Colonic mucosa (tissue), 4 donors: ENCODE data around the gene ZDHHC3. TPM values are rescaled to one million over a fixed set of nuclear protein-coding genes. Genes with fewer than 3 reads are reported as not detected.

Experiments
- DNase-seq: peaks from one replicate; pipeline ENCODE4 v3.0.0-alpha.2; 2020
- H3K27ac ChIP-seq: fragments of 200-600 bp; one replicate; pipeline ENCODE4 v1.8.0; 2021
- H3K27me3 ChIP-seq: fragments of 200-600 bp; one replicate; pipeline ENCODE4 v1.8.0; 2021
- H3K36me3 ChIP-seq: fragments of 200-600 bp; one replicate; pipeline ENCODE4 v1.8.0; 2021
- H3K4me1 ChIP-seq: fragments of 200-600 bp; one replicate; pipeline ENCODE4 v1.8.0; 2021; ENCODE audit warnings: mild to moderate bottlenecking
- H3K4me3 ChIP-seq: fragments of 200-600 bp; one replicate; pipeline ENCODE4 v1.8.0; 2021
- H3K9ac ChIP-seq, 2 donors: one replicate each; pipeline ENCODE4 v1.7.0; 2013; ENCODE audit warnings: control low read depth in 2 of 2, low read depth in 2 of 2, low read length in 2 of 2
- H3K9me3 ChIP-seq: fragments of 200-600 bp; one replicate; pipeline ENCODE4 v1.8.0; 2021
- intact Hi-C: fragments of 100-400 bp; cut with DNase I; formaldehyde crosslinking; loops from one replicate; pipeline ENCODE4 v1.14.1; 2022
- total RNA-seq, 2 donors: library from RNA; stranded (reverse); fragmentation: NEBNext Ultra II Directional in 1 of 2; extraction: Animal tissue kit (Norgen Biotek cat#: 25700) in 1 of 2; gene quantifications; one replicate each; pipeline ENCODE4 v1.2.1, GENCODE V29; 2021
- TF ChIP-seq, protein P1 (sequence below): fragments of 200-600 bp; IDR thresholded peaks from one replicate; pipeline ENCODE4 v1.8.0; 2022; ENCODE audit warnings: antibody characterized with exemption, mild to moderate bottlenecking
- donor health status: healthy.
- donor health status: DM: no; HTN: no; CAD: no.
- donor health status: DM: no; HTN: no; CAD: no.

The ZDHHC3 gene
- total RNA-seq, 2 donors from 2014 or later, result 152 to 162 TPM

DNA sequence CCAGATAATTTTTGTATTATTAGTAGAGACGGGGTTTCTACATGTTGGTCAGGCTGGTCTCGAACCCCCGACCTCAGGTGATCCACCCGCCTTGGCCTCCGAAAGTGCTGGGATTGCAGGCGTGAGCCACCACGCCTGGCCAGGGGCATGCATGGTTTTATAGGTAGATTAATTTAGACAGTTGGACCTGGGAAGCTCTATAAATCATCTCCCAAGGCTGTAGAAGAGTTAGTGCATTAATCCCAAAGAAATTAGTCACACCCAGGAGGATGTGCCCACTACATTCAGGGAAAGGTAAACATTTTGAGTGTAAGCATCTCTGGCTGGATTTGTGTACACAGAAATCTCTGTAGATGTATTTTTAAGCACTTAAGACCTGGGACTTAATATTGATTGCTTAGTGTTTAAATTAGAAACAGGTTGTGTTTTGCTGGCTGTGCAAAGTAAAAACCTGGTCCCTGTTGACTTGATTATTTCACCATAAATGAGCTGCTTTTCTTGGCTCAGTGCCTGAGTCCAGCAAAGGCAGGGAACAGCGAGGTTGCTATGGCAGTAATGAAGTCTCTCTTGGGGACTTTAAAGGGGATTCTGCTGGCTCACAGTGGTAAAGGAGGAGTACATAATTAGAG, 19.3 kb upstream of the ZDHHC3 start:
- TF ChIP-seq, protein P1, sequence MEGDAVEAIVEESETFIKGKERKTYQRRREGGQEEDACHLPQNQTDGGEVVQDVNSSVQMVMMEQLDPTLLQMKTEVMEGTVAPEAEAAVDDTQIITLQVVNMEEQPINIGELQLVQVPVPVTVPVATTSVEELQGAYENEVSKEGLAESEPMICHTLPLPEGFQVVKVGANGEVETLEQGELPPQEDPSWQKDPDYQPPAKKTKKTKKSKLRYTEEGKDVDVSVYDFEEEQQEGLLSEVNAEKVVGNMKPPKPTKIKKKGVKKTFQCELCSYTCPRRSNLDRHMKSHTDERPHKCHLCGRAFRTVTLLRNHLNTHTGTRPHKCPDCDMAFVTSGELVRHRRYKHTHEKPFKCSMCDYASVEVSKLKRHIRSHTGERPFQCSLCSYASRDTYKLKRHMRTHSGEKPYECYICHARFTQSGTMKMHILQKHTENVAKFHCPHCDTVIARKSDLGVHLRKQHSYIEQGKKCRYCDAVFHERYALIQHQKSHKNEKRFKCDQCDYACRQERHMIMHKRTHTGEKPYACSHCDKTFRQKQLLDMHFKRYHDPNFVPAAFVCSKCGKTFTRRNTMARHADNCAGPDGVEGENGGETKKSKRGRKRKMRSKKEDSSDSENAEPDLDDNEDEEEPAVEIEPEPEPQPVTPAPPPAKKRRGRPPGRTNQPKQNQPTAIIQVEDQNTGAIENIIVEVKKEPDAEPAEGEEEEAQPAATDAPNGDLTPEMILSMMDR, result no peak

DNA sequence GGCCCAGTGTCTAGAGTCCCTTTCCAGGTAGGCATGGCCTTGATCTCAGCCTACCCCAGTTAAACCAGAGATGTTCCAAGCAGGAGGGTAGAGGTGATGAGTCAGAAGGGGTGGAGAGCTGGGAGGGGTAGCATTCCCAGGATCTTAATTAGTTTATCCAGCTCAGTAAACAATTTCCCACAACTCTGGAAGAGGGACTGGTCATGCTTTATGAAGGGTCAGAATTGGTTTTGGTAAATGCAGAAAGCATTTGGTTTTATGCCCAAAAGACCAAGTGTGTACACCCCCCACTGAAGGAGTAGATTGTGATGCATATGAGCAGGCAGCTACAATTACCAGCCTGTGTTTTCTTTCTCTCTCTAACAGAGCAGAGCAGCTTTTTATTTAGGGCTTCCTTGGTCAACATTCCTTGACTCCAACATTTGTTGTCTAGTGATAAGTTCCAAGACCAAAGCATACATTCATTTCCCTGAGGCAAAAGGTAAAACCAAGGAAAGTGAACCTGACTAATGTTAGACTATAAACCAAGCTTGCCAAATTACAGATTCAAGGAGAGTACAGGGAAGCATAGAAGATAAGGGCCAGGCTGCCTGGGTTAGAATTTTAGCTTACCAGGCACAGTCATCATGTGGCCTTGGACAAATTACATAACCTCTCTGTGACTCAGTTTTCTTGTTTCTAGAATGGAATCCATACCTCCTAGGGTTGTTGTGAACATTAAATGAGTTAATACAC, 17.7 kb upstream of the ZDHHC3 start:
- DNase-seq, result peak; percentile 38
- no peak overlapping the region for H3K9ac ChIP-seq
- H3K27me3 ChIP-seq, result no peaks in the 10 kb centered on the region
- peaks cover 12% of the 10 kb centered on the region for H3K4me1 ChIP-seq
- H3K9me3 ChIP-seq, result no peaks in the 10 kb centered on the region
- TF ChIP-seq, protein P1, result no peak
- H3K4me3 ChIP-seq, result no peak overlapping the region
- no peaks in the 10 kb centered on the region for H3K36me3 ChIP-seq
- H3K27ac ChIP-seq, result peak overlapping the region; percentile 46
- intact Hi-C loops, result no loop called here

More for the DNA sequence above, 19.3 kb upstream of the ZDHHC3 start:
- intact Hi-C loops, result no loop called here
- H3K27me3 ChIP-seq, result no peaks in the 10 kb centered on the region
- H3K9ac ChIP-seq, result no peak overlapping the region
- no peak overlapping the region for H3K4me3 ChIP-seq
- no peaks in the 10 kb centered on the region for H3K9me3 ChIP-seq
- H3K36me3 ChIP-seq, result no peaks in the 10 kb centered on the region
- no peak for DNase-seq
- H3K27ac ChIP-seq, result peak overlapping the region; percentile 6
- H3K4me1 ChIP-seq, result peaks cover 12% of the 10 kb centered on the region

DNA sequence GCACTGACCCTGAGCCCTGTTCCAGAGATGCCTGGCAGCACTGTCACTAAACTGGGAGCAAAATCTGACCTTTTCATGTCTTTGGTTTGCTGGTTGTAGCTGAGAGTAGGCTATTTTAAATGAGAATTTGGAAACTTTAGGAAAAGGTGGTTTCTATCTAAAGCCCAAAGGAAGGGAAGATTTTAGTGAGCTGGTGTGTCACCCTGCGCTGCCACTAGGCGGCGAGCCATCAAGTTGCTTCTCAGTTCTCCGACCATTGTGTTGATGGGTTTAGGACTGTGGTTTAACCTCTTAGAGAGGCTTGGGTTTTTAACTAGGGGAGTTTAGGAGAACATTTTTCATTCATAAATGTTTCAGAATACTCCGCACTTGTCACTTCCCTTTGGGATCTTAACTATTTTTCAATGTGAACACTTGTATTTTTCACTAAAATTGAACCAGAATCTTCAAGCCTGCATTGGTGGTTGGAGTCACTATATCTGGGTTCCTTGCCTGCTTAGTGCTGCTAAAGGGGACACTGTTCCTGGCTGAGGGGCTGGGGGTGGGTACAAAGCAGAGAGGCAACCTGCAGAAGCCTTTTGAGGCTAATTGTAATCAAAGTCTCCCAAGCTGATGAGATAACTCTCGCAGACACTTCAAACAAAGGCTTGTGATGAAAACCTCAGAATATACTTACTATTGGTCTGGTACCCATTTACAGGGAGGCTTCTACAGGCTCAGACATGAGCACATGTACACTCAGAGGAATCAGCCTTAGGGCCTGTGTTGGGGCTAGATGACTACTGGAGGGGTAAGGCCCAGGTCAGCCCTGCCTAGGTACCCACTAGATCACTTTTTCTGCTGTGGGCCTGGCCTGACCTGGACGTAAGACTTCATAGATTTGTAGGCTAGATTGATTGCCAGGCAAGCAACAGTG, 16.8 kb upstream of the ZDHHC3 start:
- Histone ChIP-seq H3K9me3 (no peaks in the 10 kb centered on the region), H3K4me3 (no peak overlapping the region), H3K36me3 (no peaks in the 10 kb centered on the region), H3K27ac (peak overlapping the region; percentile 46), H3K9ac (no peak overlapping the region), H3K4me1 (peaks cover 12% of the 10 kb centered on the region), H3K27me3 (no peaks in the 10 kb centered on the region)
- TF ChIP-seq, protein P1, result peak; percentile 64
- intact Hi-C loops, result no loop called here
- no peak for DNase-seq

DNA sequence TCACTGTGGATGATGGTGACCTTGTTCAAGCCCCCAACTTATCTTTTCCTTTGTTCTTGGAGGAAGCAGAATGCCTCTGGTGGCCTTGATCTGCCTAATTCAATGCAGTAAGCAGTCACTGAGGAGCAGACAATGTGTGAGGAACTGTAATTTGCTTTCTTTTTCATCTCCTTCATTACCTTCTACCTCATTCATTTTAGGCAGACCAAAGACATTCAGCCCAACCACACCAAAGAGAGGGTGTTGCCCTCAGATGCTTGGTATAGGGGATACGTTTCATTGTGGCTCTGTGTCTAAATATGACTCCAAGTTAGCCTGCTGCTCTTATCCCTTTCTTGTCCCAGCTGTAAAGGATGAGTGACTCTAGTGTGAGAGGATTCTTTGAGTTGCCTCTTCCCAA, 15.4 kb upstream of the ZDHHC3 start:
- intact Hi-C loops, result no loop called here

More for the DNA sequence above, 15.4 kb upstream of the ZDHHC3 start:
- H3K4me1 ChIP-seq, result peaks cover 12% of the 10 kb centered on the region
- no peak overlapping the region for H3K9ac ChIP-seq
- no peaks in the 10 kb centered on the region for H3K9me3 ChIP-seq
- DNase-seq, result no peak
- H3K27ac ChIP-seq, result no peak overlapping the region
- H3K27me3 ChIP-seq, result no peaks in the 10 kb centered on the region
- TF ChIP-seq, protein P1, result no peak
- no peak overlapping the region for H3K4me3 ChIP-seq
- H3K36me3 ChIP-seq, result no peaks in the 10 kb centered on the region
